Calu3 (cell line): ENCODE results near the gene TNS2. TPM values are rescaled to one million over a fixed set of nuclear protein-coding genes. Genes with fewer than 3 reads are reported as not detected.
"Not testable (repeated sequence)": the region's sequence is repeated elsewhere in the genome, so short reads cannot be mapped to it uniquely, and the experiment has no call there.

Source experiments
- BruUV-seq: library from RNA; stranded (reverse); fragments of 400-500 nt; replicated peaks from 2 replicates; lab custom pipeline; 2021; lab: Mats Ljungman, UMichigan
- CTCF ChIA-PET: fragments of 300-600 bp; sonication (Branson Sonifier 250); formaldehyde crosslinking; loops from one replicate; lab custom pipeline; 2022; ENCODE audit warnings: antibody characterized with exemption; lab: Charles Lee
- DNase-seq: peaks from one replicate; pipeline ENCODE4 v3.0.0; 2022
- H3K27ac Mint-ChIP-seq: one replicate; pipeline ENCODE4 v1.8.0; 2022; ENCODE audit warnings: mixed read lengths; ENCODE audit not compliant: unreplicated experiment
- H3K27me3 Mint-ChIP-seq: one replicate; pipeline ENCODE4 v1.8.0; 2022; ENCODE audit warnings: mixed read lengths; ENCODE audit not compliant: unreplicated experiment
- H3K36me3 Mint-ChIP-seq: one replicate; pipeline ENCODE4 v1.8.0; 2022; ENCODE audit warnings: mild to moderate bottlenecking, moderate library complexity, mixed read lengths; ENCODE audit not compliant: insufficient read depth, unreplicated experiment
- H3K4me1 Mint-ChIP-seq: one replicate; pipeline ENCODE4 v1.8.0; 2022; ENCODE audit warnings: mild to moderate bottlenecking, low read depth, mixed read lengths; ENCODE audit not compliant: unreplicated experiment
- H3K4me3 Mint-ChIP-seq: one replicate; pipeline ENCODE4 v1.8.0; 2022; ENCODE audit warnings: mild to moderate bottlenecking, low read depth, moderate library complexity, mixed read lengths; ENCODE audit not compliant: unreplicated experiment
- H3K9me3 Mint-ChIP-seq: one replicate; pipeline ENCODE4 v1.8.0; 2022; ENCODE audit warnings: low read depth, mixed read lengths; ENCODE audit not compliant: unreplicated experiment
- intact Hi-C: fragments of 100-400 bp; cut with micrococcal nuclease; formaldehyde crosslinking; loops from one replicate; pipeline ENCODE4 v1.10.0; 2022; ENCODE audit not compliant: unreplicated experiment
- total RNA-seq: library from RNA; stranded (reverse); gene quantifications from 2 replicates; pipeline ENCODE4 v1.2.3, GENCODE V29; 2022
- TF ChIP-seq, protein P1 (sequence below): fragments of 200-600 bp; IDR thresholded peaks from one replicate; pipeline ENCODE4 v1.8.0; 2022; ENCODE audit warnings: antibody characterized with exemption; ENCODE audit not compliant: unreplicated experiment

TNS2 gene
- total RNA-seq, 1 experiment from 2014 or later: 1.3 TPM

DNA sequence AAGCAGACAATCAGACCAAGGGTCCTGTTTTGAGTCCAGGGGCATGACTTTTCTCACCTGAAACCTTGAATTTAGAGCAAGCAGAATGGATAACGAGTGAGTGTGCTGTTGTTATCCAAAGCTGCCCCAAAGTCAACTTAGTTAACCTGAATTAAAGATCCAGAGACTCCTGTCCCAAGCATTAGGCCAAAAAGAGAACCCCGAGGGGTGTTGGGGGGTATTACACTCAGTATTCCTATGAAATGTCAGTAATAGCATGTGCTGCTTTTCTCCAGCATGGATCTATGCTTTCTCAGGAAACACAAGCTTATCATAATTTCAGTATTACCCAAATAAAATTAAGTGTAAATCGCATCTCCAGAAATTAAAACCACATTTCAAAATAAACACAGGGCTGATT, 24.6 kb upstream of the TNS2 start:
- no peak for DNase-seq
- Mint-ChIP-seq H3K36me3 (peaks cover 66% of the 10 kb centered on the region), H3K4me3 (no peak overlapping the region), H3K27ac (no peak overlapping the region), H3K9me3 (no peaks in the 10 kb centered on the region), H3K4me1 (no peaks in the 10 kb centered on the region), H3K27me3 (no peaks in the 10 kb centered on the region)
- TF ChIP-seq, protein P1, sequence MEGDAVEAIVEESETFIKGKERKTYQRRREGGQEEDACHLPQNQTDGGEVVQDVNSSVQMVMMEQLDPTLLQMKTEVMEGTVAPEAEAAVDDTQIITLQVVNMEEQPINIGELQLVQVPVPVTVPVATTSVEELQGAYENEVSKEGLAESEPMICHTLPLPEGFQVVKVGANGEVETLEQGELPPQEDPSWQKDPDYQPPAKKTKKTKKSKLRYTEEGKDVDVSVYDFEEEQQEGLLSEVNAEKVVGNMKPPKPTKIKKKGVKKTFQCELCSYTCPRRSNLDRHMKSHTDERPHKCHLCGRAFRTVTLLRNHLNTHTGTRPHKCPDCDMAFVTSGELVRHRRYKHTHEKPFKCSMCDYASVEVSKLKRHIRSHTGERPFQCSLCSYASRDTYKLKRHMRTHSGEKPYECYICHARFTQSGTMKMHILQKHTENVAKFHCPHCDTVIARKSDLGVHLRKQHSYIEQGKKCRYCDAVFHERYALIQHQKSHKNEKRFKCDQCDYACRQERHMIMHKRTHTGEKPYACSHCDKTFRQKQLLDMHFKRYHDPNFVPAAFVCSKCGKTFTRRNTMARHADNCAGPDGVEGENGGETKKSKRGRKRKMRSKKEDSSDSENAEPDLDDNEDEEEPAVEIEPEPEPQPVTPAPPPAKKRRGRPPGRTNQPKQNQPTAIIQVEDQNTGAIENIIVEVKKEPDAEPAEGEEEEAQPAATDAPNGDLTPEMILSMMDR: no peak
- CTCF ChIA-PET: no interaction called here
- intact Hi-C loops: no loop called here
- BruUV-seq: no TSS peak

DNA sequence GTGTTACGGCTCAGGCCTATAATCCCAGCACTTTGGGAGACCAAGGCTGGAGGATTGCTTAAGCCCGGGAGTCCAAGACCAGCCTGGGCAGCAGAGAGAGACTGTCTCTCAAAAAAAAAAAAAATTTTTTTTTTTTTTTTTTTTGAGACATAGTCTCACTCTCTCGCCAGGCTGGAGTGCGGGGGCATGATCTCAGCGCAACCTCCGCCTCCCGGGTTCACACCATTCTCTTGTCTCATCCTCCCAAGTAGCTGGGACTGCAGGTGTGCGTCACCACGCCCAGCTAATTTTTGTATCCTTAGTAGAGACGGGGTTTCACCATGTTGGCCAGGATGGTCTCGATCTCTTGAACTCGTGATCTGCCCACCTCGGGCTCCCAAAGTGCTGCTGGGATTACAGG, 22.9 kb upstream of the TNS2 start:
- CTCF ChIA-PET, H3K4me3 Mint-ChIP-seq, H3K4me1 Mint-ChIP-seq, intact Hi-C loops, H3K9me3 Mint-ChIP-seq, BruUV-seq, H3K27me3 Mint-ChIP-seq, H3K27ac Mint-ChIP-seq, DNase-seq: not testable (repeated sequence)
- peaks cover 79% of the 10 kb centered on the region for H3K36me3 Mint-ChIP-seq

DNA sequence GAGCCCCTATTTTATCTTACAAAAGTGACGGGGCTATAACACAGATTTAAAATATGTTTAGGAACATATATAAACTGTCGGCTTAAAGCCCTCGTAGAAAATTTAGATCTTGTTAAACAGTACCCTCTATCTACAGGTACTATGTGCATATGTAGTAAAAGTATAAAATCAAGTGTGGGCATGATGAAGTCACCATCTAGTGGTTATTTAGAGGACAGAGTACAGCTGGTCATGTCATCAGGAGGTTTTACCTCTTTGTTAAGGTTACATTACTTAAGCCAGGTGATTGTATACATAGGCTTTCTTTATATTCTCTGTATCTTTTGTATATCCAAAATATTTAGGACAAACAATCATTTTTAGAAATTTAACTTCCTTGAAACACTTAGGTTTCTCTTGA, 18.2 kb upstream of the TNS2 start:
- BruUV-seq: no TSS peak
- peaks cover 90% of the 10 kb centered on the region for H3K36me3 Mint-ChIP-seq
- H3K27ac Mint-ChIP-seq: no peak overlapping the region
- CTCF ChIA-PET: no interaction called here
- H3K4me3 Mint-ChIP-seq: no peak overlapping the region
- no peaks in the 10 kb centered on the region for H3K4me1 Mint-ChIP-seq
- TF ChIP-seq, protein P1: no peak
- intact Hi-C loops: no loop called here
- no peaks in the 10 kb centered on the region for H3K27me3 Mint-ChIP-seq
- DNase-seq: no peak
- H3K9me3 Mint-ChIP-seq: no peaks in the 10 kb centered on the region

DNA sequence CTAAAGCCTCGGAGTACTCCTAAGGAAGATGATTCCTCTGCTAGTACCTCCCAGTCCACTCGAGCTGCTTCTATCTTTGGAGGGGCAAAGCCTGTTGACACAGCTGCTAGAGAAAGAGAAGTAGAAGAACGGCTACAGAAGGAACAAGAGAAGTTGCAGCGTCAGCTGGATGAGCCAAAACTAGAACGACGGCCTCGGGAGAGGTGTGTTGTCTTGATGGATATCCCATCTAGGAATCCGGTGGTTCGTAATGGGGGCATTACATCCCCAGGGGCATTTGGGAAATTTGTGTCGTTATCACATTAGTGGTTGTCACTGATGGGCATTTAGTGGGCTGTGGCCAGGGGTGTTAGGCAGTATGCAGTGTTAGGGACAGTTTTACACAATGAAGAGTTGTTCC, 16.0 kb upstream of the TNS2 start:
- peaks cover 90% of the 10 kb centered on the region for H3K36me3 Mint-ChIP-seq
- H3K4me1 Mint-ChIP-seq, CTCF ChIA-PET, H3K9me3 Mint-ChIP-seq, BruUV-seq, H3K27me3 Mint-ChIP-seq, H3K27ac Mint-ChIP-seq, intact Hi-C loops, H3K4me3 Mint-ChIP-seq, DNase-seq: not testable (repeated sequence)

DNA sequence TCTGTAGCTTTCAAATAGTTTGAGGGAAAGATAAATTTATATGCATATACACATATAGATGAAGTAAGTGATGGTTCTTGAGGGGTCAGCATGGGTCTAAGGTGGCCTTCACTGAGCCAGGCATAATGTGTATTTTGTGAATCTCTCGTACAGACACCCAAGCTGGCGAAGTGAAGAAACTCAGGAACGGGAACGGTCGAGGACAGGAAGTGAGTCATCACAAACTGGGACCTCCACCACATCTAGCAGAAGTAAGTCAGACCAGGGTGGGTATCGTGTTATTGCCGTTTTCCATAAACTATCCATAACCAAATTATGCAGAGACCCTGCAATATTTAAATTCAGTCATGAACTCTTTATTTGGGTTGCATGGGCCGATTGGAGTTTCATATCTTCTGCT, 15.4 kb upstream of the TNS2 start:
- no peak overlapping the region for H3K4me3 Mint-ChIP-seq
- no peak overlapping the region for H3K27ac Mint-ChIP-seq
- no peak for DNase-seq
- H3K9me3 Mint-ChIP-seq: no peaks in the 10 kb centered on the region
- intact Hi-C loops: no loop called here
- no peaks in the 10 kb centered on the region for H3K27me3 Mint-ChIP-seq
- no TSS peak for BruUV-seq
- peaks cover 9% of the 10 kb centered on the region for H3K4me1 Mint-ChIP-seq
- TF ChIP-seq, protein P1: no peak
- peaks cover 88% of the 10 kb centered on the region for H3K36me3 Mint-ChIP-seq
- CTCF ChIA-PET: no interaction called here
